GM21786 (cell line): ENCODE data around the gene PRDM16.

Experiments used
- ATAC-seq: cut with Tn5 transposase; IDR thresholded peaks from one replicate; pipeline ENCODE4 v1.9.1; 2021; ENCODE audit not compliant: unreplicated experiment

The PRDM16 gene

GRCh38 chr1:3363023-3363422 is 294.0 kb downstream of the PRDM16 start:
- ATAC-seq: no peak

GRCh38 chr1:3363756-3364155 is 294.8 kb downstream of the PRDM16 start:
- no peak for ATAC-seq

GRCh38 chr1:3364551-3364950 is 295.5 kb downstream of the PRDM16 start:
- no peak for ATAC-seq

GRCh38 chr1:3364983-3365382 is 296.0 kb downstream of the PRDM16 start:
- no peak for ATAC-seq

DNA sequence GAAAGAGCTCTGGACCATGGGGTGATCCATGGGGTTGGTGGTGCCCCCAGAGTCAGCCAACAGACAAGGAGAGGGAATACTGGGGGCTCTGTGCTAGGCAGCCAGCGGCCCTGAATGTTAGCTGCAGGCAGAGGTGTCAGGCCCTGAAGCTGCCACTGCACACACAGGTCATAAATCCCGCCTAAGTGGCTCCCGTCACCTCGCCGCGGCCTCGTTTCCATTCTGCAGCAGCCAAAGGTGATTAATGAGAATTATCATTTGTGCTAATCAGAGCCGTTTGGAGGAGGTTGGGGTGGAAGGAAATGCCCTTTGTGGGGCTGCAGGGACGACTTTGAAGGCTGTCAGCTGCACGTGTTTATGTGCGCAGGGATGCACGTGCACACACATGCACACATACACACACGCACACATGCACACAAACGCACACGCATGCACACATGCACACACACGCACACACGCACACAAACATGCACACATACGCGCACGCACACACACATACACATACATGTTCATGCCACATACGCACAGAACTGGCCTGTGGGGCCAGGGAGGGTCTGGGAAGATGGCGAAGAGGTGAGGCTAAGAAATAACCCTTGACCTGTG is 296.6 kb downstream of the PRDM16 start:
- no peak for ATAC-seq

GRCh38 chr1:3366126-3367051 is 297.4 kb downstream of the PRDM16 start:
- no peak for ATAC-seq

DNA sequence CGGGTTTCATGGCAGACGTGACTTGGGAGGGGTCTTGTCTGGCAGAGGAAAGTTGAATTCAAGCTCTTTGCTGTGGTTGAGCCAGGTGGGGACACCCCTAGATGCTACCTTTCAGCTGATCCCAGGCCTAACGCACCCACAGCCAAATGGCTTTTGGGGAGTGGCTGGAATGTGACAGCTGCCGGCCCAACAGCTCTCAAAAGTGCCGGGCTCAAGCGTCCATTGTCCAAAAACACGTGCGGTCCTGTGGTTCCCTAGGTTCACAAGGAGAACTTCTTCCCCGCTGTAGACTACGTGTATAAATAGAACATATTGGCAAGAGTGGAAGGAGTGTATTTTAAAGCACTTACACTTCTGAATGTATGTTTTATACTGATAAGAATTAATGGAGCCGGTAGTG is 298.4 kb downstream of the PRDM16 start:
- ATAC-seq: no peak

DNA sequence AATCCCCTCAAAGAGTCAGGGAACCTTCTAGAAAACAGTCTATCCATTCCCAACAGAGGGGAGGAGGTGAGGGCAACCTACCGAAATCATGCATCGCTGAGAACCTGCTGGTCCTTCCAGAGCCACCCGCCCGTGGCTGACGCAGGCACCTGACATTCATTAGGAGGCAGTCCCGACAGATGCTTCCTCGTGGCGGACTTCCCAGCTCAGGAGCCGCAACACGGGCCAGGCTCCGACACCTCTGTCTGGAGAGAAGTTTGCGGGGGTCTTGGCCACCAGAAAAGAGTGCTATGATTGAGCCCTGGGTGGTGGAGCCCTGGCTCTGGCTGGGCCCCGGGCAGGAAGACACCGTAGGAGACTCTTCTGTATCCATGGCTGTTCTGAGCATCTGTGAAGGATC is 299.1 kb downstream of the PRDM16 start:
- no peak for ATAC-seq

GRCh38 chr1:3368711-3369445 is 299.9 kb downstream of the PRDM16 start:
- no peak for ATAC-seq

DNA sequence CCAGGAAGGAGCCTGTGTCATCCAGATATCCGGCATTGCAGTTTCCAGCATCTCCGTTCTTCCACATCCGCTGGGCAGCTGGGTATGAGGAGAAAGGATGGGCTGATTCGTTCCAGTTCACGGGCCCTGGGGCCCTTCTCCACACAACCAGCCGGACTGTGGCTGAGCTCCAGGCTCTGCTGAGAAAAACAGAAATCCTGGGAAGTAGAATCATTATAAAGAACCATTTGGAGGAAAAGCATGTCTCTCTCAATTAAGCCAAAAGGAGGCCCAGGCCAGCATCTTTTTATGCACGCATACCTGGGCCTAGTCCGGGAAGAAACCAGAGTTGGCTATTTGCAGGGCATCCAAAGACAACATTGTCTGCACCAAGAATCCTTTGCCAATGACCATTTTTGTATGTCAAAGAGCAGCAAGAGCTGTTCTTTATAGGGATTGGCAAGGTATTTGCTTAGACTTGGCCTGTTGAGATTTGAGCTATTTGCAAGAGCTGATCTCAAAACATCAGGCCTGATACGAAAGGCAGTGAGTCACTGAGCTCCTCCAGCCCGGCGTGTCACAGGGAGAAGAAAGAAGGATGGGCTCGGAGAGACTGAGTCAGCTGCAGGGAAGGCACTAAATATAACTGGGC is 300.6 kb downstream of the PRDM16 start:
- no peak for ATAC-seq

DNA sequence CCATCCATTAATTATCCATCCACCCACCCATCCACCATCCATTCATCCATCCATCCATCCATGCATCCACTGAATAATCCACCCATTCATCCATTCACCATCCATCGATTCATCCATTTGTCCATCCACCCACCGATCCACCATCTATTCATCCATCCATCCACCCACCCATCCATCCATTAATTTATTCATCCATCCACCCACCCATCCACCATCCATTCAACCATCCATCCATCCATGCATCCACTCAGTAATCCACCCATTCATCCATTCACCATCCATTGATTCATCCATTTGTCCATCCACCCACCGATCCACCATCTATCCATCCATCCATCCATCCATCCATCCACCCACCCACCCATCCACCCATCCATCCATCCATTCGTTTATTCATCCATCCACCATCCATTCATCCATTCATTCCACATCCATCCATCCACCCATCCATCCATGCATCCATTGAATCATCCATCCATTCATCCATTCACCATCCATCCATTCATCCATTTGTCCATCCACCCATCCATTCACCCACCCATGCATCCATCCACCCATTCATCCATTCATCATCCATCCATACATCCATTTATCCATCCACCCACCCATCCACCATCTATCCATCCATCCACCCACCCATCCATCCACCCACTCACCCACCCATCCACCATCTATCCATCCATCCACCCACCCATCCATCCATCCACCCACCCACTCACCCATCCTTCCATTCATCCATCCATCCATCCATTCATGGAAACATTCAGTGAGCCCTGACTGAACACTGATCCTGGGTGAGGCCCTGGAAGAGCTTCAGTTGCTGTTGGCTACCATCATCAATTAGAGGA is 302.1 kb downstream of the PRDM16 start:
- no peak for ATAC-seq

GRCh38 chr1:3372317-3372716 is 303.3 kb downstream of the PRDM16 start:
- ATAC-seq: no peak

DNA sequence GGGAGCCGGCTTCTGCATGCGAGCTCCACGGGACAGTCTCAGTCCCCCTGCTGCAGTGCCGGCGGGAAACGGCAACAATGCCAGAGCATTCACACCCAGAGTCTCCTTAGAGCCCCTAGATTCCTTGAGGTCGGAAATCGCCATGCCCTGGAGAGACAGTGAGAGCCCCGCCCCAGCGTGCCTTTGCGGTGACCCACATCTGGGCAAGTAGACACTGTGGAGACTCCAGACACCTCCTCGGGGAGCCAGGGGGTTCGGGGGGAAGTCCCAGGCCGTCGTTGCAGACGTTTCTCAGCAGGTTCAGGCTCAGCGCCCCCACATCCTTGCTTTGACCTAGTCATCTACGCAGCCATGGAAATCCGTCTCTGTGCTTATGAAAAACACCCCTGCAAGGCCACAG is 304.2 kb downstream of the PRDM16 start:
- ATAC-seq: no peak

DNA sequence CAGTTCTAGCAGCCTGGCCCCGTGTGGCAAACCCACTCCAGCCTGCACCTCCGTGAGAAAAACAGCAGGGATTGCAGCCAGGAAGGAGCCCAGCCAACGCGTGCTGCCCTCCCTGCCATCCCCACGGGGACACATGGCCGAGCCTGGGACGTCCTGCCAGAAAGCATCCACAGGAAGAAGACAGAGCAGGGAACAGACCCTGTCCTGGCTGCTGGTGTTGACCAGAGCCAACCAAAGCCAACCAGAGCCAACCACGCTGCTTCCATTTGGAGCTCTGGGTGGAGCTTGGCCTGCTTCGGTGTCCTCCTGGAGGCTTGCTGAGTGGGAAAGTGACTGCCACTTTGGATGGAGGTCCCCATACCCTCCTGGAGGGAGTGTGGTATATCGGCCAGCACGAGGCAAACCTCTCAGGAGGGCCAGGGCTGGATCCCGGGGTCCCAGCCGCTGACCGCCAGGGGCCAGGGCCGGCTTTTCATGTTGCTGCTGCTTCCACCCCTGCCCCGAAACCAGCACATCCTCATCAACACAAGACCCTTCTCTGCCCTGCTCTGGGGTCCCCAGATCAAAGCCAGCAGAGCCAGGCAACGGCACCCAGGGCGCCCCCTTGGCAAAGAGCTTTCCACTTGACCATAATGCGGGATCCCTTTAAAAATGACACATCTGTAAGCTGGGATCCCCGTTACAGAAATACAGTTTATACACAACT is 304.9 kb downstream of the PRDM16 start:
- ATAC-seq: no peak

DNA sequence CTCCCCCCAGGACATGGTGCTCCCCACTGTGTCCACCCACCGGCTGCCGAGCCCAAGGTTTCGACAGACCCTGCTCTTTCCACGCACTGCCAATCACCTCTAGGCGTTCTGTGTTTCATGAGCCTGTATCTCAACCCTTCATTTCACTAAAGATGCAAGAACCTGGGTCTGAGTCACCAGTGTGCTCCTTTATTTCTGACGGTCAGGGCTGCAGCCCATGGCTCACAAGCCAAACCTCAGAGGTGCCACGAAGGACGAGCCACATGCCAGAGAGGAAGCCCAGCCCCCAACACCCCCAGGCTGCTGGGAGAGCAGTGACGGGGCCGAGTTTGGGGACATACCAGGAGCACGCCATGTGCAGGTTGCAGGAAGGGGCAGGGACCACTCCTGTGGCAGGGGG is 306.2 kb downstream of the PRDM16 start:
- no peak for ATAC-seq

GRCh38 chr1:3377166-3377565 is 308.2 kb downstream of the PRDM16 start:
- no peak for ATAC-seq

DNA sequence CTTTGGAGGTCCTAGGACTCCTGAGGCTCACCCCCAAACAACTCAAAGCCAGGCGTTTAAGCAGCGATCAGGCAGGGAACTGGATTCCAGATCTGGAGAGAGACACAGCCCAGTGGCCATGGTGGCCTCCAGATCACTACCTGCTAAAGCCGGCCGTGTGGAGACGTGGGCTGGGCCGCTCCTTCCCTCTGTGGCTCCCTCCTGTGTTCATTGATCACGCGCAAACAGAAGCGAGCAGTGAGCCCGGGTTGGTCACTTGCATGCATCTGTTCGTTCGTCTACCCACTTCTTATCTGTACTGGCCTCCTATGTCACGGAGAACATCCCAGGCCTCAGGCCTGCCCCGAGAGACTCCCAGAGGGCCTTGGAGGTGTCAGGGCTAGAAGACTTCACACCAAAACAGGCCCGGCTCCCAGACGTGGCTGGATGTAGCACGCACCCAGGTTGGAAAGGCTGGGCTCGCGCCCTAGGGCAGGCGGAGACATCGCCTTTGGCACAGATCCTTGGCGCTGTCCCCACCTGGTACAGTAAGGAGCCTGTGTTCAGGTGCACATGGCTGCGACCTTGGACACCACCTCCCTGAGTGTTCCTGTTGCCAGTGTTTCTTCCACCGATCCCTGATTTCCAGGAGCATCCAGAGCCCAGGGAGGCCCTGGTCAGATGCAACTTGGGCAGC is 308.7 kb downstream of the PRDM16 start:
- ATAC-seq: no peak

GRCh38 chr1:3378411-3379208 is 309.6 kb downstream of the PRDM16 start:
- no peak for ATAC-seq
